Cardiac ventricle fibroblast (primary cell): ENCODE data around the gene GPRC6A. TPM values are rescaled to one million over a fixed set of nuclear protein-coding genes. Genes with fewer than 3 reads are reported as not detected.

Source experiments
- total RNA-seq: library from RNA; depleted of rRNA; stranded (reverse); fragments of >200 nt; gene quantifications from 2 replicates; pipeline ENCODE4 v1.2.3, GENCODE V29; 2015

GPRC6A gene, protein sequence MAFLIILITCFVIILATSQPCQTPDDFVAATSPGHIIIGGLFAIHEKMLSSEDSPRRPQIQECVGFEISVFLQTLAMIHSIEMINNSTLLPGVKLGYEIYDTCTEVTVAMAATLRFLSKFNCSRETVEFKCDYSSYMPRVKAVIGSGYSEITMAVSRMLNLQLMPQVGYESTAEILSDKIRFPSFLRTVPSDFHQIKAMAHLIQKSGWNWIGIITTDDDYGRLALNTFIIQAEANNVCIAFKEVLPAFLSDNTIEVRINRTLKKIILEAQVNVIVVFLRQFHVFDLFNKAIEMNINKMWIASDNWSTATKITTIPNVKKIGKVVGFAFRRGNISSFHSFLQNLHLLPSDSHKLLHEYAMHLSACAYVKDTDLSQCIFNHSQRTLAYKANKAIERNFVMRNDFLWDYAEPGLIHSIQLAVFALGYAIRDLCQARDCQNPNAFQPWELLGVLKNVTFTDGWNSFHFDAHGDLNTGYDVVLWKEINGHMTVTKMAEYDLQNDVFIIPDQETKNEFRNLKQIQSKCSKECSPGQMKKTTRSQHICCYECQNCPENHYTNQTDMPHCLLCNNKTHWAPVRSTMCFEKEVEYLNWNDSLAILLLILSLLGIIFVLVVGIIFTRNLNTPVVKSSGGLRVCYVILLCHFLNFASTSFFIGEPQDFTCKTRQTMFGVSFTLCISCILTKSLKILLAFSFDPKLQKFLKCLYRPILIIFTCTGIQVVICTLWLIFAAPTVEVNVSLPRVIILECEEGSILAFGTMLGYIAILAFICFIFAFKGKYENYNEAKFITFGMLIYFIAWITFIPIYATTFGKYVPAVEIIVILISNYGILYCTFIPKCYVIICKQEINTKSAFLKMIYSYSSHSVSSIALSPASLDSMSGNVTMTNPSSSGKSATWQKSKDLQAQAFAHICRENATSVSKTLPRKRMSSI
- total RNA-seq, result not detected in 2 replicates

DNA sequence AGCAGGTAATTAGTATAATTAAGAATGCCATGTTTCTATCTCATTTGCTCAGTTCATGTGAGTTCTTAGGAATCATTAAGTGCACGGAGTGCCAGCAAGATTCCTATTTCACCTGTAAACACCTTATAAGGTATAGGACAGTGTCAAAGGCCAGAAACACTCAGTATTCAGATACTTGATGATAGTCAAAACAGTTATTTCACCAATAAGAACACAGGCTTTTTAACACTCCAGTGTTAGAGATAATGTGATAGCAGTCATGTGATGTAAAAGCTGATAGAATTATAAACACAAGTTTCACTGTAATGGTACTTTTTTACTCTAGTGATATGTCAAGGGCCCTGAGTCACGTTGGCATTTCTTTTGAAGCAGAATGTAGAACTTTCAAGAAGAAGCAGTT lies at the start of gene GPRC6A:
TSS of gene GPRC6A (minus strand) at position 101 of the 400 bp plus-strand sequence. CDS start at position 31, 70 bp downstream.

GRCh38 chr6:116876635-116877611 lies 48.0 kb upstream of the GPRC6A start, which contains the start of gene RFX6:
TSS of gene RFX6 (plus strand) at chr6:116877242. CDS start at chr6:116877276, 34 bp downstream.

GRCh38 chr6:116764961-116765841 lies 63.7 kb downstream of the GPRC6A start, which contains the start of gene FAM162B:
TSS of gene FAM162B (minus strand) at chr6:116765719. CDS start at chr6:116765576, 143 bp downstream.

Other genes with a start within 250 kb of the GPRC6A start
- not detected in 2 replicates for gene RSPH4A, start 212.6 kb downstream of the GPRC6A start, total RNA-seq
- 4.0 and 7.6 TPM in 2 replicates for gene ZUP1, start 160.3 kb downstream of the GPRC6A start, total RNA-seq
- 4.1 and 6.7 TPM in 2 replicates for gene KPNA5, start 147.9 kb downstream of the GPRC6A start, total RNA-seq
- gene FAM162B, start 63.4 kb downstream of the GPRC6A start, total RNA-seq, result 1.3 and 2.4 TPM in 2 replicates
- not detected in 2 replicates for gene RFX6, start 48.2 kb upstream of the GPRC6A start, total RNA-seq